AG09309 (cell line): ENCODE measurements around the gene BPIFB2.

Source experiments
- DNase-seq: peaks from one replicate; pipeline ENCODE4 v3.0.0-alpha.2; 2010; ENCODE audit warnings: low read depth
- H3K4me3 ChIP-seq: 2 replicates; pipeline ENCODE4 v1.5.1; 2011; ENCODE audit warnings: mild to moderate bottlenecking, low read depth, low read length, moderate library complexity; ENCODE audit not compliant: control insufficient read depth
- TF ChIP-seq, protein P1 (sequence below): IDR thresholded peaks from 2 replicates; pipeline ENCODE4 v1.5.1; 2011; ENCODE audit warnings: mild to moderate bottlenecking, low read depth, low read length, inconsistent platforms; ENCODE audit not compliant: insufficient read depth, control insufficient read depth; ENCODE audit errors: missing control alignments

The BPIFB2 gene

GRCh38 chr20:33015700-33016580 lies 8.4 kb downstream of the BPIFB2 start:
- TF ChIP-seq, protein P1, sequence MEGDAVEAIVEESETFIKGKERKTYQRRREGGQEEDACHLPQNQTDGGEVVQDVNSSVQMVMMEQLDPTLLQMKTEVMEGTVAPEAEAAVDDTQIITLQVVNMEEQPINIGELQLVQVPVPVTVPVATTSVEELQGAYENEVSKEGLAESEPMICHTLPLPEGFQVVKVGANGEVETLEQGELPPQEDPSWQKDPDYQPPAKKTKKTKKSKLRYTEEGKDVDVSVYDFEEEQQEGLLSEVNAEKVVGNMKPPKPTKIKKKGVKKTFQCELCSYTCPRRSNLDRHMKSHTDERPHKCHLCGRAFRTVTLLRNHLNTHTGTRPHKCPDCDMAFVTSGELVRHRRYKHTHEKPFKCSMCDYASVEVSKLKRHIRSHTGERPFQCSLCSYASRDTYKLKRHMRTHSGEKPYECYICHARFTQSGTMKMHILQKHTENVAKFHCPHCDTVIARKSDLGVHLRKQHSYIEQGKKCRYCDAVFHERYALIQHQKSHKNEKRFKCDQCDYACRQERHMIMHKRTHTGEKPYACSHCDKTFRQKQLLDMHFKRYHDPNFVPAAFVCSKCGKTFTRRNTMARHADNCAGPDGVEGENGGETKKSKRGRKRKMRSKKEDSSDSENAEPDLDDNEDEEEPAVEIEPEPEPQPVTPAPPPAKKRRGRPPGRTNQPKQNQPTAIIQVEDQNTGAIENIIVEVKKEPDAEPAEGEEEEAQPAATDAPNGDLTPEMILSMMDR: no peak
- DNase-seq: no peak

DNA sequence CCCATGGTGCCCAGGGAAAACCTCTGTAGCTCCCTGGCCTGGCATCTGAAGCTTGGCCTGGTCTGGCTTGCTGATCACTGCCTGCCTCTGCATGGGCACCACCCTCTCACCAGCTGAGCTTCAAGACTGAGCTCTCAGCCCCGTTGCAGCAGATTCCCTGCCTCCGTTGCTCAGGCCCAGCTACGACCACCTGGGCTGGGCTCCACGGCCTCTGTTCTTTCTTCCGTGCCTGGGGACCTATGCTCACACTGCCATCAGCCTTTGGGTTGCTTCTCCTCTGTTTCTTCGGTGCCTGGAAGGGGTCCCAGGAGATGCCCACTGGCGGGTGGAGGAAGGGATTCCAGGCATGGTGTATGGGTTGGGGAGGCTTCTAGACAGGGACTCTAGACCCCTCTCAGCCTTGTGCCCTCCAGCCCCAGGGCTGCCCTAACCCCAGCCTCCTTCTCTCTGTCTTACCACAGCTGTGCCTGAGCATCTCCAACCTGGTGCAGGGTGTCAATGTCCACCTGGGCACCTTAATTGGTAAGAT lies 9.1 kb downstream of the BPIFB2 start:
- no peak for DNase-seq
- TF ChIP-seq, protein P1: no peak
- H3K4me3 ChIP-seq: no peak overlapping the region

More at GRCh38 chr20:33015700-33016580, 8.4 kb downstream of the BPIFB2 start:
- H3K4me3 ChIP-seq: no peak overlapping the region

GRCh38 chr20:33017542-33017941 lies 10.0 kb downstream of the BPIFB2 start:
- TF ChIP-seq, protein P1: no peak
- no peak overlapping the region for H3K4me3 ChIP-seq
- DNase-seq: no peak

GRCh38 chr20:33018169-33018931 lies 10.8 kb downstream of the BPIFB2 start:
- no peak for DNase-seq
- TF ChIP-seq, protein P1: no peak
- H3K4me3 ChIP-seq: no peak overlapping the region

DNA sequence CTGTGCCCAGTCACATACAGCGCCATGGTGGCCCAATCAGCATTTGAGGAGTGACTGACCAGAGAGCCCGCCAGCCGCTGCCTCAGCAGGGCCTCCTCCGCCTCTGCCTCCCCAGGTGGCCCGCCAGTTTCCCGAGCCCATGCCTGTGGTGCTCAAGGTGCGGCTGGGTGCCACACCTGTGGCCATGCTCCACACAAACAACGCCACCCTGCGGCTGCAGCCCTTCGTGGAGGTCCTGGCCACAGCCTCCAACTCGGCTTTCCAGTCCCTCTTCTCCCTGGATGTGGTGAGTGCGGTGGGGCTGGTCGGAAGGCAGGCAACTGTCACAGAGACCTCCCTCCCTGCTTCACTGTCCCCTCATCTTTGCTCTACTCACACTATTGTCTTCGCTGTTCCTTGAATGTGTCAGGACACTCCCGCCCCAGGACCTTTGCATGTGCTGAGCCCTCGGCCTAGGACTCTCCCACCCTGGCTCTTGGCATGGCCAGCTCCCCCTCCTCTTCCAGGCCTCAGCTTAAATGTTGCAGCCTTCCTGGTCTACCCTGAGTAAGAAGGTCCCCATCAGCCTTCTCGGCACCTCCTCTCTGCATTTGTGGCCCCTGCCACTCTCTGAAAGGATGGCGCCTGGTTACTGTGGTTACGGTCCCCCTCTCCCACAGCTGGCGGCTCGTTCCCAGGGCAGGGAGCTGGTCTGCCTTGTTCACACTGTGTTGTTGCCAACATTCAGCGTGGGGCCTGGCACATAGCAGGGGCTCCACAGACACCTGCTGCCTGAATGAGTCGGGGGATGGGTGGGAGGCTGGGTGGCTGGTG lies 12.2 kb downstream of the BPIFB2 start:
- DNase-seq: no peak
- TF ChIP-seq, protein P1: no peak
- no peak overlapping the region for H3K4me3 ChIP-seq
